NCI-H1436 (cell line): ENCODE measurements around the gene BTF3.
"Not testable (repeated sequence)": the region's sequence is repeated elsewhere in the genome, so short reads cannot be mapped to it uniquely, and the experiment has no call there.

Source experiments
- DNase-seq: peaks from one replicate; lab custom pipeline; 2025; lab: John Stamatoyannopoulos, UW

BTF3 gene

DNA sequence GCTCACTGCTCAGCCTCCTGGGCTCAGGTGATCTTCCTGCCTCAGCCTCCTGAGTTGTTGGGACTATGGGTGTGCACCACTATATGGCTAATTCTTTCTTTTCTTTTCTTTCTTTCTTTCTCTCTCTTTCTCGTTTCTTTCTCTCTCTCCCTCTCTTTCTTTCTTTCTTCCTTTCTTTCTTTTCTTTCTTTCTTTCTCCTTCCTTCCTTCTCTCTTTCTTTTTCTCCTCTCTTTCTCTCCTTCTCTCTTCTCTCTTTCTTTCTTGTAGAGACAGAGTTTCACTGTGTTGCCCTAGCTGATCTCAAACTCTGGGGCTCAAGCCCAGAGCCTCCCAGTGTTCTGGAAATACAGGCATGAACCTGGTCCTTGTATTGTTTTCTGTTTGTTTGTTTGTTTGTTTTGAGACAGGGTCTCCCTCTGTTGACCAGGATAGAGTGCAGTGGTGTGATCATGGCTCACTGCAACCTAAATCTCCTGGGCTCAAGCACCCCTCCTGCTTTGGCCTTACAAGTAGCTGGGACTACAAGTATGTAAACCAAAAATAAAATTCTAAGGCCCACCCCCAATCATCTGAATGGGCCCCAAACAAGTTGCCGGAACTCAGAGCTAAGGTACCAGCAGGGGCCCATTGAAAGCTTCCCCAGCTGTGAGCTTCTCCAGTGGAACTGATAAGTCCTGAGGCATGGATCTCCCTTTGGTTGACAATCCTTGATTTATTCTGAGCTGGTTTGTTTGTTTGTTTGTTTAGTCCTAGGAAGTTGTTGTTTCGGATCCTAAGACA lies 11.9 kb upstream of the BTF3 start:
- no peak for DNase-seq

DNA sequence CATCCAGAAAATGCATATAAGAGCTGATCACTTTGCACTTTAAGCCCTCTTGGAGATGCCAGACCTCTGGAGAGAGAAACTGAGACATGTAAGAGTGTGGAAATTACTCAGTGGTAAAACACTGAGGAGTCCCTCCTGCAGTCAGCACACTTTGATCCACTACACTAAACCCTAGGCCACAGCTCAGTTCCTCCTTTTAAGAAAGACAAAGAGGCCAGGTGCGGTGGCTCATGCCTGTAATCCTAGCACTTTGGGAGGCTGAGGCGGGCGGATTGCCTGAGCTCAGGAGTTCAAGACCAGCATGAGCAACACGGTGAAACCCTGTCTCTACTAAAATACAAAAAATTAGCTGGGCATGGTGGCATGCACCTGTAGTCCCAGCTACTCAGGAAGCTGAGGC lies 11.0 kb upstream of the BTF3 start:
- DNase-seq = not testable (repeated sequence)

DNA sequence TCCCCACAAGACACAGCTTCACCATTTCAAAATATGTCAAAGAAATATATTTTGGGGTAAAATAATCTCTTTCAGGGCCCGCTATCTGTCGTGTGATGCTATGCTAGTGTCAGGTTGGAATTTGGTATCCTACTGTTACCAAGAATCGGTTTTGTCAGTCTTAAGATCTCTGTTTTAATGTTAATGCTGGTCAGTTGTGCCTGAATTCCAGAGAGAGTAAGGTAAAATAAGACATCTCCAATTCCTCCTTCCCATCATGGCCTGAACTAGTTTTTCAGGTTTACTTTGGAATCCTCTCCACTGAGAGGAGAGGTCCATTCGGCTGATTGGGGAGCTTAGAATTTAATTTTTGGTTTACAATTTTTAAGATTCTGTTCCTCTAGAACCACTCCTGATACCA lies 10.4 kb upstream of the BTF3 start:
- DNase-seq = no peak

DNA sequence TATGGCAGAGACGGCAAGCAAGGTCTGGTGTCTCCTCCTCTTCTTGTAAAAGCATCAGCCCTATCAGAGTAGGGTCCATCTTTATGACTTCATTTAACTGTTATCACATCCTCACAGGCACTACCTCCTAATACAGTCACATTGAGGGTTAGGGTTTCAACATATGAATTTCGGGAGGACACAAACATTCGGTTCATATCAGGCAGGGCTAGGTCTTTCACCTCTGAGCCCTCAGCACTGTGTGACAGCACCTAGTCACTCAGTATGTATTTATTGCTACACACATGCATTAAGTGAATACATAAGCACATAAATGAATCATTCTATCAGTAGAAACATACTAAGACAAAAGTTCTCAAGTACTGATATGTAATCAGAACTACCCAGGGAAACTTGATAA lies 9.4 kb upstream of the BTF3 start:
- DNase-seq = no peak

DNA sequence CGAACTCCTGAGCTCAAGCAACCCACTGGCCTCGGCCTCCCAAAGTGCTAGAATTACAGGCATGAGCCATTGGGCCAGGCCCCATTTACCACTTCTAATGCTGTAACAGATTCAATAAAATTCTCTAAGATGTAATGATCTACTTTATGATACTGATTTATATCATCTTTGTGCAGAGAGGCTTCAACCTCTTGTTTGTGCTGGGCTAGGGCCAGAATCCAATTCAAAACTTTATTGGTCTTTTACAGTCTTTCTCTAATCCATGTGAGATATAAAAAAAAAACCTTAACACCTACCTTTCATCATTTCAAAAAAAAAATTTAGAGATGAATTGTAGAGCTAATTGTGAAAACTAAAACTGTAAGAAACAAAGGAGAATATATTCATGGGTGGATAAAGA lies 8.2 kb upstream of the BTF3 start:
- DNase-seq = no peak

DNA sequence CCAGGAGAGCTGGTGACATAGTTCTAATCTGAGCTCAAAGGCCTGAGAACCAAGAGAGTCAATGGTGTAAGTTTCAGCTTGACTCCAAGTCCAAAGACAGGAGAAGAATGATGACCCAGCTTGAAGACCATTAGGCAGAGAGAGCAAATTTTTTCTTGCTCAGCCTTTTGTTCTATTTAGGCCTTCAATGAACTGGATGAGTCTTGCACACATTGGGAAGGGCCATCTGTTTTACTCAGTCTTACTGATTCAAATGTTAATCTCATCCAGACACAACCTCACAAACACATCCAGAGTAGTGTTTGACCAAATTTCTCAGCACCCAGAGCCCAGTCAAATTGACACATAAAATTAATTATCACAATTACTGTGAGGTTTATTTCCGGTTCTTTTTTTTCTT lies 7.1 kb upstream of the BTF3 start:
- no peak for DNase-seq

DNA sequence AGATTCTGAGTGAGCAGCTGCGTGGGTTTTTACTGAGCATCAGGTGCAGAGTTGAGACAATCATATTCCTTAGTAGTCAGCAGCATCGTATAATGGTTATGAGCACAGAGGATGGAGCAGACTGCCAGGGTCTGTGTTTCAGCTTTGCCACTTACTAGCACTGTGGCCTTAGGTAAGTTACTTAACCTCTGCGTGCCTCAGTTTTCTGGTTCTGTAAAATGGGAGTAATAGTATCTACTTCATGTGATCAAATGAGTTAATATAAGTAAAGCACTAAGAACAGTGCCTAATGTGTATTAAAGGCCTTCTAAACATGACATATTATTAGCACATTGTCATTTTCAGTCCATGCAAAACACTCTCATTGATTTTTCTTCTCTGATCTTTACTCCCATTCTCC lies 4.8 kb upstream of the BTF3 start:
- DNase-seq = no peak

DNA sequence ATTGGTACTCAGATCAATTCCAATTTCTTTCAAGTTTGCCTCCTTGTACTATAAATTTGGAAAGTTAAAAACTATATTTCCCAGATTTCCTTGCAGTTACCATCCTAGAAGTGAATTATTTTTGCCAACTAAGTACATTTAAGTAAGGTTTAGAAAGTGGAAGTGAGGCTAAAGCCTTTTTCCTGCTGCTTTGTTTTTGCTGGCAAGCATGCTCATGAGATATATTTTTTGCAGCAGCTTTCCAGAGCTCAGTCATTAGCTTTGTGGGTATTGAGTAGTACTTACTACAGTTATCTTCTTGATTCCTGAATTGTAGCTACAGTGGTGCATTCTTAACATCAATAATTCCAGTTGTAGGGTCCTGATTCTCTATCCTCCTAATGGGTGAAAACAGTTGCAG lies 3.5 kb upstream of the BTF3 start:
- DNase-seq = no peak

DNA sequence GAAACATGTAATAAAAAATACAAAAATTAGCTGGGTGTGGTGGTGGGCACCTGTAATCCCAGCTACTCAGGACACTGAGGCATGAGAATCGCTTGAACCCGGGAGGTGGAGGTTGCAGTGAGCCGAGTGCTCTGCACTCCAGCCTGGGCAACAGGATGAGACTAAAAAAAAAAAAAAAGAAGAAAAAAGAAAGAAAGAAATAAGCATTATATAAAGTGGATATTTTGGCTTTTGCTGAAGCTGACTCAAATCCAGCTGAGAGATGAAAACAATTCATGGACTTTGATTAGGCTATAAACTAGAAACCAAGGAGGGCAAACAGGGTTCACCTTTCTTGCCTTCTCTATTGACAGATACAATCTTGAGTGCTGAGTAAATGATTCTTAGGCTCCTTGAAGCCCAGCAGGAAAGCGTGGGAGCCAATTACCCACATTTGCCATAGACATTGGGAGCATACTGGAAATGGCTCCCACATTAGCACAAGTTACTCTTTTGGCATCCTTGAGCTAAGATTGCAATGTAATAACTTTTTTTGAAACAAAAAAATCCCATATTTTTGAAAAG lies 2.4 kb upstream of the BTF3 start:
- no peak for DNase-seq

DNA sequence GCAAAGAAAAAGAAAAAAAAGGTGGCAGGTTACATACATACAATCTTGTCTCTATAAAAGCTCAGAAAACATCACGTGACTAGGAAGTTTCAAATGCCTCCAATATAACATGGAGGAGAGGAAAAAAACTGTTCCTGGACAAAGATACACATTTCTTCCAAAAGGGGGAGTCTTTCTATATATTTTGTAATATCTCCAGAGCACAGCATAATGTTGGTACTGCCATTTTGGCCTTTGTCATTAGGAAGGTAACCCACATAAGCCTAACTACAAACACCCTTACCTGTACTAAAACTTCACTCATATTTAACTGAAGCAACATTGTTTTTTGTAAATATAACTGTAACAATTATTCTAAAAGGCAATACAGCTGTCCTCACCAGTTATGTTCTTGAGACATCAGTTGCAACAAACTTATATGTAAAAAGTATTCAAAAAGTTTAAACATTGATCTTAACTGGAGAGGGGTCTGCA lies 1.2 kb upstream of the BTF3 start:
- peak; percentile 68 for DNase-seq

DNA sequence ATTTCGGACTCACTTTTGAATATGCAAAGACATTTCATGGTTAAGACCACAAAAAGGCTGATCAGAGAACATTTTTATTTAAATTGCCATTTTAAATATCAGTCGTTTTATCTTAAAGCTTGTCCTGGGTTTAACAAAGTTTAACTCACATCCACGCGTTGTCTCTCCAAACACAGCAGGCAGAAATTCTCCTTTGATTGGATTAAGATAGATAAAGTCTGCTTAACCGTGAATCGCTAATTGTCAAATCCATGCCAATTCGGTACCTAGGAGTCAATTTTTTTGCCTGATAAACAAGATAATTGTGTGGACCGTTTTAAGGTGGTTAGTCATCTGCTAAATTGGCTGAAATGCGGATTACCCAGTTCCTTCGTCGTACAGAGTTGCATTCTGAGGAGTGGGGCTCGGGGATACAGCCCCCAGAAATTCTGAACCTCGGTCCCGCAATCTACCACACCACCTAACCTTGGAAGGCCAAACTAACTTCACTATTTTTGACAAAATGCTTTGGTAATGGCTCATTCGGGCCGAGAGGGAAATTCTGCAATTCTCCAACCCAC lies 665 bp upstream of the BTF3 start:
- DNase-seq = peak; percentile 3

DNA sequence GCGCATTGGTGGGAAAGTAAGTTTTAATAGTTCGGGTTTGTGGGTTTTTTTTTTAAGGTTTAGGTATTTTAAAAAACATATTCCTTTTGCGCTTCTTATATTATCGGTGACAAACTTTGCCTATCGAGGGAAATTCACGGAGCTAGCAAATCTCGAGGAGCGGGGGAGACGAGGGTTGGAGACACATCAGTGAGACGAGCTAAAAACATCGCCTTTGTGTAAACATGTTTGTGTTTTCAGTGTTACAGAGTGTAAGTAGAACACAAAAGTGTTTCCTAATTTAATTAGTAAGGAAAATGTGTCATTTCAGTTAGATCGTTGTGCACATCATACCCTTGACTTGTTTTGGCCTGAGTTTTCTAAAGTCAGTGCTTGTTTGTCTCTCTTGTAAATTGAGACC lies 945 bp downstream of the BTF3 start:
- DNase-seq = no peak

DNA sequence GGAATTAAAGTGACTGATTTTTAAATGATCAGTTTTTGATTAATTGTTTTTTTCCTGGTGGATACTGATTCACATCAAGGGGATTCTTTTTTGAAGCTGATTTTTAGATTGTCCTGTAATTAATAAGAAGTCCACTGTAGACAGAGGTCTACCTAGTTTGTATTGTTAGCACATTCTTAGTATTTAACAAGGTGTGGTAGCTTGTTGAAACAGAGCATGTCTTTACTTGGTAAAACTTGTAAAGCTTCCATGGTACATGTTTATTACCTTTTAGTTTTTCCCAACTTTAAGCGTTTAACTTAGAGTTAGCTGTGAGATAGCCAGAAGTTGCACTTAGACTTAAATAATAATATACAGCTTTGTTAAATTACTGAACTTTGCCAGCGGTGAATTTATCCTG lies 1.5 kb downstream of the BTF3 start:
- DNase-seq = no peak

DNA sequence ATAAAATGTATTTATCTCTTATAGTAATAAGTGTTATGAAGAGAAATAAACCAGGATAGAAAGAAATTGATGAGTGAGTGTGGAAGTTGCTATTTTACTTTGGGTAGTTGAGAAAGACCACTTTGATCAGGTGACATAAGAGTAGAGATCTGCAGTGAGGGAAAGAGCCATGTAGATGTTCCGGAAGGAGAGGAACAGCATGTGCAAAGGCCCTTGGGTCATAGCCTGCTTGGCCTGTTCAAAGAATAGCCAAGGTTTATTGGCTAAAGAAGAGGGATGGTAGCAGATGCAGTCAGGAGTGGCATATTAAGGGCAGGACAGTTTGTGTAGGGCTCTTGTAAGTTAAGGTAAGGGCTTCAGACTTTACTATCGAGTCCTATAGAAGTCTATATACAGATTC lies 3.2 kb downstream of the BTF3 start:
- no peak for DNase-seq

DNA sequence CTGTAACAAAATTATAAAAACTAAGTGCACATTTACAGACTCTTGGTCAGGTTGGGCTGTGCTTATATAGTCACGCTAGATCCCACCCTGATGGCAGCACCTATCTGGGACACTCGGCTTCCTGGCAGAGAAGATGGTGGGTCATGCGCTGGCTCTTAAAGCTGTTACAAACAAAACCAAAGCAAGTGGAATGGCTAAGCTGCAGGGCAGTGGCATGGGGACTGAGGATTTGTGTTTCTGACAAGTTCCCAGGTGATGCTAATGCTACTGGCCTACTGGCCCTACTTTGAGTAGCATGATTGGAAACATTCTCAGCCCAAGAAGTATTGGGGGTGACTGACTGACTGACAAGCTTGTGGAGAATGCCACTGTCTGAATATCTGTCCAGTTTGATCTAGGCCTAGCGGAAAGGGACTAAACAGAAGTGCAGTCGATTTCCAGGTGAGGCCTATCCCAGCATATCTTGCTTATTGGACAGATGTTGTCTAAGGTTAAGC lies 8.3 kb downstream of the BTF3 start:
- no peak for DNase-seq

DNA sequence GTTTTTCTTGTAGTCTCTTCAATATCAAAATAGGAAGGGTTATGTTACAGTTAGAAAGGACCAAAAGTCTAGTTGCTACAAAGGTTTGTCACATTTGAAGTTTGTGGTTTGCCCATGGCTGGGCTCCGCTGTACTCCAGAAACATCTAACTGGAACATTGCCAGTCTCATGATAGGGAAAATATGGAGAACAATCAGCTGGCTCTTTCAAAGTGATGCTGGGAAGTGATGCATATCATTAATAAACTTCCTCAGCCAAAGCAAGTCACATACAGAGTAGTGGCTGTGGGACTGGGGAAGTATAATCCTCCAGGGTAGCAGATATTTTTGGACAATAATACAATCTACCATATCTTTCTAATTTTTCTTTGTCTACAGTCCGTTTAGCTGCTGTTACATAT lies 8.8 kb downstream of the BTF3 start:
- no peak for DNase-seq

DNA sequence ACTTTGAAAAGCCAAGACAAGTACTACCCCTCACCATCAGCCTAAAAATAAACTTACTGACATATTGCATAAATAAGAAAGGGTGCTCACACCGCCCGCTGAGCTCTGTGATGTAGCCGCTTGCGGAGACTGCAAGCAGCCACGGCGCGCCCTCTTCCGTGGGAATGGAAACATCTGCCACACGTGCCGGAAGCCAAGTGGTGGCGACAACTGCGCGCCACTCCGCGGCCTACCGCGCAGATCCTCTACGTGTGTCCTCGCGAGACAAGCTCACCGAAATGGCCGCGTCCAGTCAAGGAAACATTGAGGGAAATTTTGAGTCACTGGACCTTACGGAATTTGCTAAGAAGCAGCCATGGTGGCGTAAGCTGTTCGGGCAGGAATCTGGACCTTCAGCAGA lies 10.3 kb downstream of the BTF3 start:
- DNase-seq = not testable (repeated sequence)

DNA sequence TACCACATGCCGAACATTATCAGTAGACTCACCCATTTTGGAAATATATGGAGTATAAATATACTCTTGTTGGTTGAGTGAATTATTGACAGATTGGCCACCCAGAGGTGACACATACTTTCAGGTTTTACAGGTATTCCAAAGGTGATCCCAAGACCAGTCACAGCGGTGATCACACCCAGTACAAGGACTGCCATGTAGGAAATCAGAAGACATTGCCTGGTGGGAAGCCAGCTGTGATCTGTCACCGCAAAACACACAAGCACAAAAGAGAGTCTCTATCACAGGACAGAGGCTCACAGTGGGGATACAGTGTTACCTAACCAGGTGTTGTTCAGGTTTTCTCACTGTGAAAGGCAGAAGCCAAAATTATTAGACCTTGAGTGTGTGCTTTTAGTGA lies 15.8 kb downstream of the BTF3 start:
- DNase-seq = no peak

DNA sequence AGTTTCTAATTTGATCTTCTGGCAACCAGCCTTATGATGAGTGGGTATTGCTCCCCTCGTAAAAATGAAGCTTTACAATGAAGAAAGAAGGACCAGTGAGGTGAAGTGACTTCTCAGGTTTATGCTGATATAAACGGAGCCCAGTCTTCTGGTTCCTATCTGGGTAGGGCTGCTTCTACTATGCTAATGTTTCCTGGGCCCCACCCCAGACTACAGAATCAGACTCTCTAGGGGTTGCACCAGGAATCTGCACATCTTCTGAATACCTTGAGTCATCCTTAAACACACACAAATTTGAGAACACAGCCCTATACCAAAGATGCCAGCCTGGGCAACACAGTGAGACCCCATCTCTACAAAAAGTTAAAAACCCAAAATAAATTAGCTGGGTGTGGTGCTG lies 16.2 kb downstream of the BTF3 start:
- DNase-seq = no peak

DNA sequence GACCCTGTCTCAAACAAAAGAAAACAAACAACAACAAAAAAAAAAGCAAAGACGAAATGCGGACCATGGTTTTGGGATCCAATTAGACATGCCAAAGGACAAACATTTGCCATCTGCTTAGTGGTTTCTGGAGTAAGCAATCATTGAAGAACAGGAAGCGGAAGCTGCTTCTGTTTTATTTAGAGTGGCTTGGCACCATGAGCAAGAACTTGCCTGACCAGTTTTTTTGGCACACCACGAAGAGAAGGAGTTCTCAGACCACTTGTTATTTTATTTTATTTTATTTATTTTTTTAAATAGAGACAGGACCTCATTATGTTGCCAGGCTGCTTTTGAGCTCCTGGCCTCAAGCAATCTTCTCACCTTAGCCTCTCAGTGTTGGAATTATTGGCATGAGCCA lies 17.0 kb downstream of the BTF3 start:
- peak; percentile 18 for DNase-seq

DNA sequence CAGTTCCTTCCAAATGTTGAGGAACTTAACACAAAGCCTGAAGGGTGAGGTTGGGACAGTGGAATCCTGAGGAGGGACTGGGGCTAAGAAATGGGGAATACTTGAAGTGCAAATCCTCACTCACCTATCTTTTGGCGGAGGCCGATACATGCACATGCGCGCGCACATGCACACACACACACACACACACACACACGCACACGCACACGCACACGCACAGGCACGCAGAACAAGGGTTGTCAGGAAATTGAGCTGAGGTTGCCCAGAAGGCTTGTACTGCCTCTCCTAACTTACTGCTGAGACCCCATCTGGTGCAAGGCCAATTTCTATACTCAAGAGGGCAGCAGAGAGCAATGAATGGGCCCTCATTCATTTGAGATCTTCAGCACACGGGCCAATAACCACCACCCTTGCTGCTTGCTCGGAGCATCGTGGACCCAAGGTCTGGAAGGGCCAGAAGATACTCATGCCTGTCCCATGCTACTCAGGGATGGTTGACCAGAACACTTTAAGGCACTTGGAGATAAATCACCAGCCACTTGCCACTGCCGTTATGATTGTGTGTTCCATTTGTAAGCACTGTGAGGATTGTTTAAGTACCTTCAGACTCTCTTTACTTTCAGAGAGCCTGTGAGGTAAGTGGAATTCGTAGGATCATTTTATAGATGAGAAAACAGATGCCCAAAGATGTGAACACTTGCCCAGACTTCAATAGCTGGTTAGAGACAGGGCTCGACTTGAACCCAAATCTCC lies 21.5 kb downstream of the BTF3 start:
- DNase-seq = peak; percentile 85

DNA sequence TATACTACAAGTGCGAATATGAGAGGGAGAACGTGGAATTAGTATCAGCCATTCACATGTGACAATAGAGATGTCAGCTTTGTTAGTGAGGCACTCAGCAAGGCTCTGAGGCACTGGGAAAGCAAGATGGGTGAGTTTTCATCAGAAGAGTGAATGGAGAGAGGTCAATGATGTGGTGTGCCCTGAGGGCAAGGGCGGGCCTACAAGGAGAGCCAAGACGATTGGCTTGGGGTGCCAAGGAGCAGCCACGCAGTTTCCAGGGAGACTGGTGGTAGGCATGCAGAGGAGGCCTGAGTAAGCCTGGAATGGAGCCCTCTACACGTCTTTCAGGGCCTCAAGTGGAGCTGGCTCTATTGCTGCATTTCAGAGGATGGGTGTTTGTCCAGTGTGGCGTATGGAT lies 24.7 kb downstream of the BTF3 start:
- no peak for DNase-seq

DNA sequence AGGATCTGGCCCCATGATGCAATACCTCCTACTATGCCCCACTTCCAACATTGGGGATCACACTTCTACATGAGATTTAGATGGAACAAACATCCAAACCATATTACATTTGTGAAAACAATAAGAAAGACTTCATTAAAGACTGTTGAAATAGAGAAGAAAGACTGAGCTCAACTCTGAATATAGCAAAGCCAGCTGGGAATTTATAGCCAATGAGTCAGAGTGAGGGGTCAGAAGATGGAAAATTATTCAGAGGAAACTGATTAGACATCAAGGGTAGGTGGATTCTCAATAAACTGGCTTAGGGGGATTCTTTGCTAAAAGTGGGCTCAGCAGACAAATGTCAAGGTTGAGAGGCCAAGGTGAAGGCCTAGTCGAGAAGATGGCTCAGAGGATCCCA lies 25.6 kb downstream of the BTF3 start:
- DNase-seq = no peak
